GM12865 (cell line): ENCODE measurements around the gene SUDS3.

Experiments used
- DNase-seq: peaks from one replicate; pipeline ENCODE4 v3.0.0; 2010; ENCODE audit warnings: low read depth
- H3K4me3 ChIP-seq: 2 replicates; pipeline ENCODE4 v1.5.1; 2011; ENCODE audit warnings: mild to moderate bottlenecking, low read depth, low read length, control low read depth
- CTCF ChIP-seq: IDR thresholded peaks from 2 replicates; pipeline ENCODE4 v1.5.1; 2011; ENCODE audit warnings: low read length, control low read depth, low read depth, inconsistent platforms; ENCODE audit not compliant: insufficient read depth; ENCODE audit errors: missing control alignments

Gene SUDS3

DNA sequence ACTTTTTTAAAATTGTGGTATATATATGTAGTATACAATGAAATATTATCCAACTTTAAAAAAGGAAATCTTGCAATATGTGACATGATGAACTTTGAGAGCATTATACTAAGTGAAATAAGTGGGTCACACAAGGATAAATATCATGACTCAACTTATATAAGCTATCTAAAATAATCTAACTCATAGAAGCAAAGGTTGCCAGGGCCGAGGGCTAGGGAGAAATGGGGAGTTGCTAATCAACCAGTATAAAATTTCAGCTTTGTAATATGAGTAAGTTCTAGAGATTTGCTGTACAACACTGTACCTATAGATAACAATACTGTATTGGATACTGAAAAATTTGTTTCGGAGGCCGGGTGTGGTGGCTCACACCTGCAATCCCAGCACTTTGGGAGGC, 42.1 kb upstream of the SUDS3 start:
- no peak for DNase-seq
- no peak overlapping the region for H3K4me3 ChIP-seq
- TF ChIP-seq CTCF = no peak

DNA sequence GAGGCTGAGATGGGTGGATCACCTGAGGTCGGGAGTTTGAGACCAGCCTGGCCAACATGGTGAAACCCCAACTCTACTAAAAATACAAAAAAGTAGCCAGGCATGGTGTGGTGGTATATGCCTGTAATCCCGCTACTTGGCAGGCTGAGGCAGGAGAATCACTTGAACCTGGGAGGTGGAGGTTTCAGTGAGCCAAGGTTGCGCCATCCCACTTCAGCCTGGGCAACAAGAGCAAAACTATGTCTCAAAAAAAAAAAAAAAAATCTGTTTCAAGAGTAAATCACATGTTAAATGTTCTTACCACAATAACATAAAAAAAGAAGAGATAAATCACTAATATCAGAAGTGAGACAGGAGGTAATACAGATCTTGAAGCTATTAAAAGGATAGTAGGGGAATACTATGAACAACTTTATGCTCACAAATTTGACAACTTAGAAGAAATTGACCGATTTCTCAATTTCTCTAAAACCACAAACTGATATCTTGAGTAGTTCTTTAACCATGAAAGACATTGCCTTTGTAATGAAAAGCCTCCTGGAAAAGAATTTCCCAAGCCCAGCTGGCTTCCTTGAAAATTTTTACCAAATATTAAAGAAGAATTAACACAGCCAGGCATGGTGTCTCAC, 41.3 kb upstream of the SUDS3 start:
- TF ChIP-seq CTCF = no peak
- H3K4me3 ChIP-seq = no peak overlapping the region
- DNase-seq = no peak

GRCh38 chr12:118336123-118336522, 40.2 kb upstream of the SUDS3 start:
- no peak overlapping the region for H3K4me3 ChIP-seq
- no peak for TF ChIP-seq CTCF
- no peak for DNase-seq

GRCh38 chr12:118337194-118337838, 39.0 kb upstream of the SUDS3 start:
- TF ChIP-seq CTCF = no peak
- no peak for DNase-seq
- H3K4me3 ChIP-seq = no peak overlapping the region

DNA sequence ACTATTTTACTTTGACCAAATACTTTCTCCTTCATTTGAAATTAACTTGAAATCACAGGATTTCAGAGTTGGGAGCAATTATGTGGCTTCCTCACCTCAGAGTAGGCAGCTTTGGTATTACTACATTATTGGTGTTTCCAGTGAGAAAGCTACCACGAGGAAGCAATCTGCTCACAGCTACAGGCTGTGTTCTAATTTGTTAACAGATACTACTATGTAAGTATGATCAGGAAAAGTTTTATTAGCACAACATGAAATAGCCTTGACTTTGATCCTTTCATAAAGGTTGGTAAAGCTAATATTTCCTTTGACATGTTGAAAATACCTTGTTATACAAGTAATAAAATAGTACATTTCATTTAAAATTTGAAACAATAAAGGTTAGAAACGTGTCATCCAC, 34.3 kb upstream of the SUDS3 start:
- no peak for TF ChIP-seq CTCF
- no peak for DNase-seq
- H3K4me3 ChIP-seq = no peak overlapping the region

- DNase-seq = no peak
- no peak overlapping the region for H3K4me3 ChIP-seq
- TF ChIP-seq CTCF = no peak
Measured at GRCh38 chr12:118344829-118345228, 31.5 kb upstream of the SUDS3 start.

- no peak for TF ChIP-seq CTCF
- DNase-seq = no peak
- no peak overlapping the region for H3K4me3 ChIP-seq
Measured at GRCh38 chr12:118345355-118345754, 31.0 kb upstream of the SUDS3 start.
